Measurements from ENCODE around the gene GRXCR2. TPM values are rescaled to one million over a fixed set of nuclear protein-coding genes. Genes with fewer than 3 reads are reported as not detected.

Gene GRXCR2
- total RNA-seq, 1 experiment from 2014 or later: not detected

GRCh38 chr5:145889611-145890010 is 16.8 kb upstream of the GRXCR2 start:
- no peak overlapping the region for H3K4me2 ChIP-seq (ENCODE audit: low read length)
- no TSS peak for BruUV-seq (replicated peaks)
- H4K20me1 ChIP-seq (ENCODE audit: insufficient read depth): no peaks in the 10 kb centered on the region
- no peaks in the 10 kb centered on the region for H3K9me3 ChIP-seq (ENCODE audit: control insufficient read depth in 1 of 2, insufficient read depth in 1 of 2, low read depth in 1 of 2, low read length in 2 of 2)
- CTCF ChIA-PET: no interaction called here
- H3K36me3 ChIP-seq (ENCODE audit: control insufficient read depth in 1 of 2, insufficient read depth in 2 of 2, low read length in 2 of 2): no peaks in the 10 kb centered on the region
- H3K27ac ChIP-seq (ENCODE audit: low read depth, low read length): no peak overlapping the region
- RAD21 ChIA-PET (ENCODE audit: low non-redundant PET in 1 of 2, low total read pairs in 2 of 2, uncharacterized antibody in 2 of 2, unreplicated experiment in 2 of 2): no interaction called here
- H3K4me3 ChIP-seq (replicated peaks in 1 of 2; ENCODE audit: low read depth in 1 of 2, low read length in 2 of 2): no peak overlapping the region
- no peak for ATAC-seq
- no peaks in the 10 kb centered on the region for H3K4me1 ChIP-seq (ENCODE audit: control insufficient read depth in 1 of 2, insufficient read depth in 2 of 2, low read length in 2 of 2)
- TF ChIP-seq SRF (IDR thresholded peaks at IDR 0.05; ENCODE audit: low read depth) (no peak), ELF1 (IDR thresholded peaks at IDR 0.05; ENCODE audit: borderline replicate concordance, low read depth) (no peak), RAD21 (IDR thresholded peaks at IDR 0.05; ENCODE audit: low read depth) (no peak), EZH2 (IDR thresholded peaks at IDR 0.05) (no peak), REST (IDR thresholded peaks at IDR 0.05; ENCODE audit: low read depth) (no peak), ZNF274 (IDR thresholded peaks at IDR 0.05; ENCODE audit: low read depth, low read length) (no peak), POLR2AphosphoS5 (IDR thresholded peaks at IDR 0.05; ENCODE audit: low read depth, low read length) (no peak), CBX3 (IDR thresholded peaks at IDR 0.05; ENCODE audit: low read depth) (no peak), ZBTB33 (IDR thresholded peaks at IDR 0.05; ENCODE audit: extremely low read depth, insufficient replicate concordance, low read length) (no peak), EZH2phosphoT487 (IDR thresholded peaks at IDR 0.05; ENCODE audit: borderline replicate concordance) (no peak), YY1 (IDR thresholded peaks at IDR 0.05; ENCODE audit: extremely low read depth, insufficient replicate concordance, low read depth, low read length) (no peak), SP1 (IDR thresholded peaks at IDR 0.05; ENCODE audit: low read depth) (no peak), MAX (IDR thresholded peaks at IDR 0.05) (no peak), ZFX (IDR thresholded peaks at IDR 0.05) (no peak), CTCF (IDR thresholded peaks at IDR 0.05 in 2 of 3, conservative IDR thresholded peaks at IDR 0.05 in 1 of 3; ENCODE audit: borderline replicate concordance in 1 of 3, insufficient read depth in 1 of 3, low read depth in 2 of 3, low read length in 2 of 3) (no peak), ATF3 (IDR thresholded peaks at IDR 0.05) (no peak), TCF7L2 (IDR thresholded peaks at IDR 0.05; ENCODE audit: borderline replicate concordance, extremely low read depth, insufficient read depth, insufficient read length) (no peak)
- H3K79me2 ChIP-seq (ENCODE audit: insufficient read depth, low read length): no peaks in the 10 kb centered on the region
- no peaks in the 10 kb centered on the region for H3K27me3 ChIP-seq (ENCODE audit: insufficient read depth, low read length)
- no peak for DNase-seq (ENCODE audit: low read depth, low spot score)
- no peaks in the 10 kb centered on the region for H3K9me2 ChIP-seq (ENCODE audit: insufficient read depth)
- H2AFZ ChIP-seq (ENCODE audit: low read depth, low read length, poor library complexity, severe bottlenecking): no peak overlapping the region
- H3K9ac ChIP-seq (ENCODE audit: low read length): no peak overlapping the region
- intact Hi-C loops (cut with micrococcal nuclease): loop anchor here (2.0 to 5.0 kb wide), 3 partner anchors 187 to 1687 kb away; no protein-coding TSS in a partner anchor
- POLR2A ChIA-PET: no interaction called here

Measured in HCT116 (cell line).